ENCODE data around the gene EIF2AK3.

EIF2AK3 gene

DNA sequence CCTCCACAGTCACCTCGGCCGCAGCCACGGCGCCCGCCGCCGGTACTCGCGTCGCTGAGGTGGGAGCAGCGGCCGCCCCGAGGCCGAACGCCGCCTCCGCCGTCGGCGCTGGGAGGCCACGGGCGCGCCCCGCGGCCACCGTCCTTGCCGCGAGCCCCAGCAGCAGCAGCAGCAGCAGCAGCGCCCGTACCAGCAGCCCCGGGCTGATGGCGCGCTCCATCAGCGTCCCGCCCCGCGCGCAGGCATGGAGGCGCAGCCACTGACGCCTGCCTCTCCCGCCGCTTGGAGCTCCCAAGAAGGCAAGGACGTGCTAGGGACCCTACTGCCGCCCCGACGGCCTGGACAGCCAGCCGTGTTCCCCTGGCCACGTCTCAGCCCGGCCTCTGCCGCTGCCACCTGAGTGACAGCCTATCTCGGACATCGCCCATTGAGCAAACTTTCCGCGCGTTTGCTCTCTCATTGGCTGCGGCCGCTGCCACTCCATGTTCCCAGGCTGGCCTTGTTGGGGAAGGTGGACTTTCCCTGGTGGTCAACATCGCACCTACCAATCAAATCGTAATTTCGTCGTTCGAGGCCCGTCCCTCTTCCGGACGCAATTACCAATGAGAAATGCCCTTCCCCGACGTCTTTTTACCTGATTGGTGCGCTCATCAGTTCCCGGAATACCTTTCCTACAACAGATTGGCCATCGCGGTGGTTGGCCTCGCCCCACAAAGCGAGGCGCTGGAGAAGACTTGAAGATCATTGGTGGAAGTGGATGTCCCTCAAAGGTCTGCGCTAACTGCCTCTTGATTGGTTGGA, at the start of gene EIF2AK3:
TSS of gene EIF2AK3 (minus strand) at position 410 of the 801 bp plus-strand sequence. CDS start at position 220, 190 bp downstream.
- peak within 1 kb of the TSS; percentile 85 for H3K27ac ChIP-seq
- TF ChIP-seq, protein P1, sequence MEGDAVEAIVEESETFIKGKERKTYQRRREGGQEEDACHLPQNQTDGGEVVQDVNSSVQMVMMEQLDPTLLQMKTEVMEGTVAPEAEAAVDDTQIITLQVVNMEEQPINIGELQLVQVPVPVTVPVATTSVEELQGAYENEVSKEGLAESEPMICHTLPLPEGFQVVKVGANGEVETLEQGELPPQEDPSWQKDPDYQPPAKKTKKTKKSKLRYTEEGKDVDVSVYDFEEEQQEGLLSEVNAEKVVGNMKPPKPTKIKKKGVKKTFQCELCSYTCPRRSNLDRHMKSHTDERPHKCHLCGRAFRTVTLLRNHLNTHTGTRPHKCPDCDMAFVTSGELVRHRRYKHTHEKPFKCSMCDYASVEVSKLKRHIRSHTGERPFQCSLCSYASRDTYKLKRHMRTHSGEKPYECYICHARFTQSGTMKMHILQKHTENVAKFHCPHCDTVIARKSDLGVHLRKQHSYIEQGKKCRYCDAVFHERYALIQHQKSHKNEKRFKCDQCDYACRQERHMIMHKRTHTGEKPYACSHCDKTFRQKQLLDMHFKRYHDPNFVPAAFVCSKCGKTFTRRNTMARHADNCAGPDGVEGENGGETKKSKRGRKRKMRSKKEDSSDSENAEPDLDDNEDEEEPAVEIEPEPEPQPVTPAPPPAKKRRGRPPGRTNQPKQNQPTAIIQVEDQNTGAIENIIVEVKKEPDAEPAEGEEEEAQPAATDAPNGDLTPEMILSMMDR (conservative IDR thresholded peaks at IDR 0.05), result no peak

DNA sequence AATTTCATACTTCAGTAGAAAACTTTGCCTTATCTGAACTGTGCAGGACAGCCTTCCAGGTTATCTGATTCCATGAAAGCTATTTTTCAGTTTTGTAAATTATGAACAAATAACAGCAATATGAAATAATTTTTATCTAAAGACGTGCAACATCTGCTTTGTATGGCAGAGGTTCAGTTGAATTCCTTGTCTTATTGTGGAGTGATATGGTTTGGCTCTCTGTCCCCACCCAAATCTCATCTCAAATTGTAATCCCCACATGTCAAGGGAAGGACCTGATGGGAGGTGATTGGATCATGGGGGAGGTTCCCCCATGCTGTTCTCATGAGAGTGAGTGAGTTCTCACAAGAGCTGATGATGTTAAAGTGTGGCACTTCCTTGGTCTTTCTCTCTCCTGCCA, 46.1 kb upstream of the EIF2AK3 start:
- H3K27ac ChIP-seq, result no peak overlapping the region
- TF ChIP-seq, protein P1 (conservative IDR thresholded peaks at IDR 0.05), result no peak

DNA sequence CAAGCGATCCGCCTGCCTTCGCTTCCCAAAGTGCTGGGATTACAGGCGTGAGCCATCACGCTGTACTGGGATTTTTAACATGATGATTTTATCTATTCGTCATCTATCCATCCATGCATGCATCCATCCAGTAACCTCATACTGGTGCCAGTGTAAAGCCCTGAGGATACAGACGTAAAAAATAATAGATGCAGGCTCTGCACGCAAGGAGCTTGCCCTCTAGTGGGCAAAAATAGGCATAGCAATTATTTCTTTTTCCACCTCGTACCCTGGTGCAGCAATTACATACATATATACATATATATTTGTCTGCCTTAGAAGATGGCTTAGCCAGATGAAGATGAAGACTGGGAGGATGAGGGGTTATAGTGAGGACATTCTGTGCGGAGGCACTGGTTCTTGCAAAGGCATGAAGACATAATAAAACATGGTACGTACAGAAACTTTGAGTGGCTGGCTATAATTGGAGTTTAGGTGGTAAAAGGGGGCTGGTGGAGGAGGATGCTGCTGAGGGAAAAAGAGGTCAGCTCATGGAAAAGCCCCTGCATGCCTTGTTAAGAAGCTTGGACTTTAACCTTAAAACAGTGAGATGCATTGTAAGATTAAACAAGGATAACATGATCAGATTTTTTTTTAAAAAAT, 44.6 kb upstream of the EIF2AK3 start:
- H3K27ac ChIP-seq, result no peak overlapping the region
- TF ChIP-seq, protein P1 (conservative IDR thresholded peaks at IDR 0.05), result peak; percentile 96

DNA sequence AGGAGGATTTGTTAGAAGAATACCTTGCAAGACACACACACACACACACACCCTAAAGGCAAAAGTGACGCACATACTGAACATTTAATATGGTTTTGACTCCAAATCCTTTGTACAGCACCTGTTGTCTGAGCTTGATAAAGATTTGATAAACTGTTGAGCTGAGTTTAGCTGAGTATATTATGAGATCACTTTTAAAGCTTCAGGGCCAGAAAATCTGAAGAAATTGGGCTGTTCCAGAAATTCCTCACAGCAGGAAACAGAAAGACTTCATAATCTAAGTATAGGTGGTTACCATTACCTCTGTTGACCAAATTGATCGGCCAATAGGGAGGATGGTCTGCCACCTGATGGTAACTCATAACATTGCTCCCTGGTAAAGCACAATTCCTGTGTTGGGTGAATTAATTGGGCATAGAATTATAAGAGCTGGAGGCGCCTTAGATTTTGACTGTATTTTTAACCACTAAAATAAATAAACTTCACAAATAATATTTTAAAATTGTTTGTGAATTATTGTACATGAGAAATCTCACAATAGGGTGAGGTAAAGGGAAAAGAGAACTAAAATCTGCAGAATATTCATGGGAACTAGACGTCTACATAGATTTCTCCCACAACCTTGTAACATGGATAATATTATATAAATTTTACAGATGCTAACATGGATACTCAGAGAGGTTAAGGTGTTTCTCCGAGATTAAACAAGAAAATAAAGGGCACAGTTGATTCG, 42.4 kb upstream of the EIF2AK3 start:
- TF ChIP-seq, protein P1 (conservative IDR thresholded peaks at IDR 0.05), result peak; percentile 76
- no peak overlapping the region for H3K27ac ChIP-seq

DNA sequence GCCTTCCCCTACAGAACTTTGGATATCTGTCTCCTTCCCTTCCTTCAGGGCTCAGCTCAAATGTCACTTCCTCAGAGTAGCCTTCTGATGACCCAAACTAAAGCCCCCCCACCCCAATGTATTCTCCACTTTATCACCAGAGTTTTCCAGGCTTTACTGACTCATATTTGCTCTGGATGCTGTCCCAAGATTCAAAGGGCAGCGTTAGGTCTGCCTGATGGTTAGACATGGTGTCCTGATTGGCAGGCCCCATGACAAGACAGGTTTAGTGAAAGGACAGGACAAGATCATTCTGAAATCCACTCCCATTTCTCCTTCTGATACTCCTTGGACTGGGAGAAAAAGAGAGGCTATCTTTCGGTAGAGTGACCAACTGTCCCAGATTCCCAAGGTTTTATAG, 41.6 kb upstream of the EIF2AK3 start:
- no peak overlapping the region for H3K27ac ChIP-seq
- TF ChIP-seq, protein P1 (conservative IDR thresholded peaks at IDR 0.05), result no peak

DNA sequence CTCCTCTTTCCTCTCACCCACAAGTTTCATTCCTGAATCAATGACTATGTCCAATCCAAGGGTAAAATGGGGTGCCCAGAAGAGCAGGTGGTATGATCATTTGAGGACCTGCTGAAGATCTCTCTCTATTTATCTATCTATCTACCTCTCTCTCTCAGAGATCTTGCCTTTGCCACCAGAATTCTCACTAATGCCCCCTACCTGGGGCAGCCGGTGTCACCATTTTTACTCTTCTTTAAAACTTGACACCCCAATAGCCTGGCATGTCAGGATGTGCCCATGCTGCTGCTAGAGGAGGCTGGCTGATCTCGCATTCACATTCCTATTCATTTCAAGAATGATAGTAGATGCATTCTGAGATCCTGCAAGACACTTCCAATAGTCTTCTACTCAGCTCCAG, 40.0 kb upstream of the EIF2AK3 start:
- TF ChIP-seq, protein P1 (conservative IDR thresholded peaks at IDR 0.05), result no peak

DNA sequence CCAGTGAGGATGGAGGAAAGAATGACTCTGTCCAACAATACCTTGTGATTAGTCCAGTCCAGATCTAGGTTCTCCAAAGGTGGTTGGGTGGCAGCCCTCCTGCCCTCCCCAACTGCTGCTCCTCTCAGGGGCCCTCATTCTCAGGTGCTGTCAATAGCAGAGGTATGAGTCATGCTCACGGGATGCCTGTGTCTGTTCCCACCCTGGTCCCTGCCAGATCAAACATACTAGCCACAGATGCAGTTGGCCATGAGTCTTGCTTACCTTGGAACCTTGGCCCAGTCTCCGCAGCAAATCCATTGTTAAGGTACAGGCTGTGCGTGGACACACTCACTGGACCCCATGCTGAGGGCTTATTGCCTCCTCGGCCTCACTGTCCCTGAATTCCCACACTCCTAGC, 39.3 kb upstream of the EIF2AK3 start:
- TF ChIP-seq, protein P1 (conservative IDR thresholded peaks at IDR 0.05), result no peak
- H3K27ac ChIP-seq, result no peak overlapping the region

More for the DNA sequence above, 40.0 kb upstream of the EIF2AK3 start:
- no peak overlapping the region for H3K27ac ChIP-seq
